ENCODE data around the gene CDK10.
"Not testable (repeated sequence)": the region's sequence is repeated elsewhere in the genome, so short reads cannot be mapped to it uniquely, and the experiment has no call there.

Gene CDK10

GRCh38 chr16:89667633-89668032, 18.9 kb upstream of the CDK10 start:
- DNase-seq (ENCODE audit: low read depth) = no peak

GRCh38 chr16:89668790-89669158, 17.7 kb upstream of the CDK10 start:
- DNase-seq (ENCODE audit: low read depth) = no peak

GRCh38 chr16:89669755-89670154, 16.7 kb upstream of the CDK10 start:
- DNase-seq (ENCODE audit: low read depth) = no peak

GRCh38 chr16:89670496-89671431, 15.7 kb upstream of the CDK10 start:
- no peak for DNase-seq (ENCODE audit: low read depth)

- DNase-seq (ENCODE audit: low read depth) = not testable (repeated sequence)
Measured at GRCh38 chr16:89671565-89671964, 14.9 kb upstream of the CDK10 start.

- DNase-seq (ENCODE audit: low read depth) = no peak
Measured at GRCh38 chr16:89672177-89672941, 14.1 kb upstream of the CDK10 start.

DNA sequence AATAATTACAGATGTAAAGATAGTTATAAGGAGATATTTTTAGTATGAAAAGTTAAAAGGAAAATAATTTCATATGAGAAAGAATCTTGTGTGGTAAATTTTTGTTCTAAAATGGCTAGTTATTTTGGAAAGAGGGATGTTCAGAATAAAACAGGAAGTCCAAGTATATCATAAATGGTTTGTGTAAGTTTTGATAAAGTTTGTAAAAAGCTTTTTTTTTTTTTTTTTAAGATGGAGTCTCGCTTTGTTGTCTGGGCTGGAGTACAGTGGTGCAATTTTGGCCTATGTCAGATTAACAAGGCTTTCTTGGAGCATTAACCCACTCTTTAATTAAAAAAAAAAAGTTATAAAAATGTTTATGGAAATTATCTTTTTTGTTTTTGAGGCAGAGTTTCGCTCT, 8.2 kb upstream of the CDK10 start:
- no peak for DNase-seq (ENCODE audit: low read depth)

GRCh38 chr16:89685916-89686315, 573 bp upstream of the CDK10 start:
- DNase-seq (ENCODE audit: low read depth) = no peak

GRCh38 chr16:89687092-89687940, 827 bp downstream of the CDK10 start:
- no peak for DNase-seq (ENCODE audit: low read depth)

DNA sequence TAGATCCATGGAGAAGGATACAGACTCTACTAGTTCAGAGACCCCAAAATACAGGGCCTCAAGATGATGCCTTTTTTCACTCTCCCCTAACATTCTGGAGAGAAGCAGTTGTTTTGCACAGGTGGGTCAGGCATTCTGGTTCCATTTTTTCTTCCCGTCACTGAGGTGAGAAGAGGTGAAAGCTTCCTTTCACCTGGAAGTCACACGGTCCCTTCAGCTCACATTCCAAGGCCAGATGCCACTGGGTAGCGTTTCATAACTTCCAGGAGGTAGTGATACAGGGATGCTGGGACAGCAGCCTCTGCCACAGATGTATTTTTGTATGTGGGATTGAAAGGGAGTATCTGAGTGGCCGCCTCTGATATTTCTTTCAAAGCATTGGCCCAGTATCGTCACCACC, 1.9 kb downstream of the CDK10 start:
- no peak for DNase-seq (ENCODE audit: low read depth)

DNA sequence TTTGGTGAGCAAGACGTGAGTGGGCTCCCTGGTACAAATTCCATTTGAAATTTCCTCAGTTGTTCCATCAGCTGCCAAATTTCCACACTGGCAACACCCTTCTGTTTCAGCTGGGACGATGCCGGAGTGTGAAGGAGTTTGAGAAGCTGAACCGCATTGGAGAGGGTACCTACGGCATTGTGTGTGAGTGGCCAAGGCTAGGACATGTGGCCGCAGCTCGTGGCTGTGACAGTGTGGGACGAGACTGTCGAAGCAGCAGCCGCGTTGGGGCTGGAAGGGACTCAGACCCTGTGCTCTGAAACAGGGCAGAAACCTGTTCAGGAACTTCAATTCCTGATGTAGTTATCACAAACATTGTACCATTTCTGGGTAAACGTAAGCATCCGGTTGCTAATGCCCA, 2.7 kb downstream of the CDK10 start:
- DNase-seq (ENCODE audit: low read depth) = no peak

GRCh38 chr16:89689621-89690020, 3.1 kb downstream of the CDK10 start:
- DNase-seq (ENCODE audit: low read depth) = not testable (repeated sequence)

GRCh38 chr16:89690392-89690901, 4.0 kb downstream of the CDK10 start:
- no peak for DNase-seq (ENCODE audit: low read depth)

DNA sequence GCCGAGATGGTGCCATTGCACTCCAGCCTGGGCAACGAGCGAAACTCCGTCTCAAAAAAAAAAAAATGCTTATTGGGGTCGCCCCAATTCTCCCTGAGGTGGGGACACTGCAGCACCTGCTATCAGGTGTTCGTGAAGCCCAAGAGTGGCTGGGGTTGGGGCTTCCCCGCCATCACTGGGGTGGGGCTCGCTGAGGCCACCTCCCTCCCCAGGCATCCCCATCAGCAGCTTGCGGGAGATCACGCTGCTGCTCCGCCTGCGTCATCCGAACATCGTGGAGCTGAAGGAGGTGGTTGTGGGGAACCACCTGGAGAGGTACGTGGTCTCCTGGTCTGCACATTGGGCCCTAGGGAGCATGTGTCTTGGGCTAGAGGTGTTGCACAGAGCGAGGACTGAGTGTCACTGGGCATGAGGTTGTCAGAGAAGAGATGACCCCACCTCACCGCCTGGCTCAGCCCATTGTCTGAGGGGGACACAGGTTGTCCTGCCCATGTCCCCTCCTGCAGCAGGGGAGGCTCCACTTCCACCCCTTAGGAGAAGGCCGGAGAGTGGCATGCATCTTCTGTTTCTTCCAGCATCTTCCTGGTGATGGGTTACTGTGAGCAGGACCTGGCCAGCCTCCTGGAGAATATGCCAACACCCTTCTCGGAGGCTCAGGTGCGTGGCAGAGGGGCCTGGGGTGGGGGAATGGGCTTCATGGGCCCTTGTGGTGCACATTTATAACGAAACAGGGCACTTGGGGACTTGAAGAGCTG, 4.9 kb downstream of the CDK10 start:
- DNase-seq (ENCODE audit: low read depth) = no peak

DNA sequence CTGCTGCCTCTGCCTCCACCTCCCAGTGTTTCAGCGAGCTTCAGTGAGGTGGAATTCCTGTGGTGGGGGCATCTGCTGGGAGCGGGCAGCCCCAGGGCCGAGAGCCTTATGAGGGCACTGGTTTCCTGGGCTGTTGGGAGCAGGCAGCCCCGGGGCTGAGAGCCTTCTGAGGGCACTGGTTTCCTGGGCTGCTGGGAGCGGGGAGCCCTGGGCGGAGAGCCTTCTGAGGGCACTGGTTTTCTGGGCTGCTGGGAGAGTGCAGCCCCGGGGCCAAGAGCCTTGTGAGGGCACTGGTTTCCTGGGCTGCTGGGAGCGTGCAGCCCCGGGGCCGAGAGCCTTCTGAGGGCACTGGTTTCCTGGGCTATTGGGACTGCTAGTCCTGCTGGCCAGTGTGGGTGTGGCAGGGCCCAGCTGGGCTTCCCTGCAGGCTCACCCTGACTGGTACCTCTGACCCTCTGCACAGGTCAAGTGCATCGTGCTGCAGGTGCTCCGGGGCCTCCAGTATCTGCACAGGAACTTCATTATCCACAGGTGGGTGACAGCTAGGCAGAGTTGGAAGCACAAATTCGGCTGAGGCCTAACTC, 5.6 kb downstream of the CDK10 start:
- DNase-seq (ENCODE audit: low read depth) = no peak

GRCh38 chr16:89693289-89693731, 6.8 kb downstream of the CDK10 start:
- no peak for DNase-seq (ENCODE audit: low read depth)

DNA sequence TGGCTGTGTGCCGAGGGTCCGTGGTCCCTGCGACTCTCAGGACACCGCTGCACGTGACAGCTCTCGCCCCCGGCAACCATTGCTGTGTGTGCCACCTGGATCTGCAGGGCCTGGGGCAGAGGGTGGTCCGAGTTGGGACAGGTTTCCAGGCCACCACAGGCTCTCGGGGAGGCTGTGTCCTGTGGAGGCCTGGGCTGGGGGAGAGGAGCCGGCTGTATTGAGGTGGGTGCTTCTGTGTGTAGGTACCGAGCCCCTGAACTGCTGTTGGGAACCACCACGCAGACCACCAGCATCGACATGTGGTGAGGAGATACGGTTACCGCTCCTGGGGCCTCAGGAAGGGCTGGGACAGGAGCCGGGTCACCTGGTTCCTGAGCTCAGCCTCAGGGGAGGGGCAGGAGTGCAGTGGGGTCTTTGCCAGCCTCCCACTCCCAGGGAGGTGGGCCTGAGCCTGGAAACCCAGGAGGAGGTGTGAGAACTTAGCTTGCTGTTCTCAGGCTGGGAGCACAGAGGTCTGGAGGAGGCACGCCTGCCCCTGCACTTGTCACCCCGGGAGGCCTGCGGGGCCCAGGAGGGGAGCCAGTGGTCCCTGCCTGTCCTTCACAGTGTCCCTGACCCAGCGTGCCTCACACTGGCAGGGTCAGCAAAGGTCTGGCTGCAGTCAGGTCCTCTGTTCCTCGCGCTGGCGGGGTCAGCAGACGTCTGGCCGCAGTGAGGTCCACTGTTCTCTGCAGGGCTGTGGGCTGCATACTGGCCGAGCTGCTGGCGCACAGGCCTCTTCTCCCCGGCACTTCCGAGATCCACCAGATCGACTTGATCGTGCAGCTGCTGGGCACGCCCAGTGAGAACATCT, 7.7 kb downstream of the CDK10 start:
- DNase-seq (ENCODE audit: low read depth) = no peak

- DNase-seq (ENCODE audit: low read depth) = not testable (repeated sequence)
Measured at GRCh38 chr16:89694784-89695085, 8.2 kb downstream of the CDK10 start.

DNA sequence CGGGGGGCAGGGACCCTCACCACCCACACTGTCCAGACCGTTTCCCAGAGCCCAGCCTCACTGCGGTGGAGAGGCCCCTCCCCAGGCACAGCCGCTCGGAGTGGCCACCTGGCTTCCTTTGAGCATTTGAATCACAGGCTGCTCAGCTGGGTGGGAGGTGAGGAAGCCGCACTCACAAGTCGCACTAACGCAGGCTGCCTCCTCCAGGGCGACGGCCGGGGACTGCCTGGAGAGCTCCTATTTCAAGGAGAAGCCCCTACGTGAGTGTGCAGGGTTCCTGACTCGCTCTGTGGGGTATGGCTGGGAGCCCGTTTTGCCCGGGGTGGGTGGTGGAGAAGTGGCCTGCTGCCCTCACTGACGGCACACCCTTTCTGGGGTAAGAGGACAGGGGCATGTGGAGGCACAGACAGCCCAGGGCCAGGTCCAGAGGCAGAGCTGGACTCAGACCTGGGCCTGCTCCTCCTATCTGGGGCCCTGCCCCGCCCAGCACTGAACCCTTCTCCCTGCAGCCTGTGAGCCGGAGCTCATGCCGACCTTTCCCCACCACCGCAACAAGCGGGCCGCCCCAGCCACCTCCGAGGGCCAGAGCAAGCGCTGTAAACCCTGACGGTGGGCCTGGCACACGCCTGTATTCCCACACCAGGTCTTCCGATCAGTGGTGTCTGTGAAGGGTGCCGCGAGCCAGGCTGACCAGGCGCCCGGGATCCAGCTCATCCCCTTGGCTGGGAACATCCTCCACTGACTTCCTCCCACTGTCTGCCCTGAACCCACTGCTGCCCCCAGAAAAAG, 8.8 kb downstream of the CDK10 start:
- DNase-seq (ENCODE audit: low read depth) = no peak
